ENCODE data around the gene SLC22A25.

The SLC22A25 gene

GRCh38 chr11:63243533-63243932, at the start of gene SLC22A25:
Gene SLC22A25, minus strand, starts transcription at chr11:63243599. Its CDS starts 13,947 bp downstream, at chr11:63229652.
- Histone ChIP-seq H3K27me3 (ENCODE audit: insufficient read depth, poor library complexity, severe bottlenecking) (no peaks in the 10 kb centered on the region), H3K27ac (ENCODE audit: poor library complexity, severe bottlenecking) (no peak within 1 kb of the TSS), H3K9me3 (ENCODE audit: severe bottlenecking) (no peaks in the 10 kb centered on the region), H3K4me3 (ENCODE audit: severe bottlenecking) (no peak within 1 kb of the TSS), H3K36me3 (ENCODE audit: low read depth) (no peaks in the 10 kb centered on the region), H3K4me1 (ENCODE audit: insufficient read depth, poor library complexity, severe bottlenecking) (no peaks in the 10 kb centered on the region)
- no peak for TF ChIP-seq CTCF (IDR thresholded peaks at IDR 0.05; ENCODE audit: poor library complexity, severe bottlenecking)
- ATAC-seq (ENCODE audit: low read depth) (no peak), DNase-seq (ENCODE audit: low spot score) (no peak)

- H3K9me3 ChIP-seq (ENCODE audit: severe bottlenecking): no peaks in the 10 kb centered on the region
- H3K4me1 ChIP-seq (ENCODE audit: insufficient read depth, poor library complexity, severe bottlenecking): no peaks in the 10 kb centered on the region
- no peak for TF ChIP-seq CTCF (IDR thresholded peaks at IDR 0.05; ENCODE audit: poor library complexity, severe bottlenecking)
- H3K27me3 ChIP-seq (ENCODE audit: insufficient read depth, poor library complexity, severe bottlenecking): peaks cover 5% of the 10 kb centered on the region
- H3K4me3 ChIP-seq (ENCODE audit: severe bottlenecking): no peak overlapping the region
- DNase-seq (ENCODE audit: low spot score) (no peak), ATAC-seq (ENCODE audit: low read depth) (no peak)
- no peaks in the 10 kb centered on the region for H3K36me3 ChIP-seq (ENCODE audit: low read depth)
- H3K27ac ChIP-seq (ENCODE audit: poor library complexity, severe bottlenecking): no peak overlapping the region
Measured at GRCh38 chr11:63290285-63290684, 46.9 kb upstream of the SLC22A25 start.

GRCh38 chr11:63289658-63290057, 46.3 kb upstream of the SLC22A25 start:
- no peak for ATAC-seq (ENCODE audit: low read depth)
- no peak for DNase-seq (ENCODE audit: low spot score)
- no peak overlapping the region for H3K27ac ChIP-seq (ENCODE audit: poor library complexity, severe bottlenecking)

DNA sequence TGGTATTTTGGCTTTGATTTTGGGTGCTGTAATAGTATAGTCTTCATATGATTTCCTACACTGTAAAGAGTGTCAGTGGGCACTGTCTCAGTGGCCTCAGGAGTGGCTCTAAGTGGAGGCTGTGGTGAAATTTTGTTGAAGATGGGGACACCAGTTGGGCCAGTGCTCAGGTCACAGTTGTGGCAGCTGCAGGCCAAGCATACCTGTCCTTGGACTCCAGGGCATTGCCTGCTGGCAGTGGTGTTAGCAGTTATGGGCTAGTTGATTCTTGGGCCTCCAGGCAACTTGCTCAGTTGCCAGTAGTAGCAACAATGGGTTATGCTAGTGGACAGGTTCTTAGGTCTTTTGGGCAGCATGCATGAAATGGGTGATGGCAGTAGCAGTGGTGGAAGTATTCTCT, 39.2 kb upstream of the SLC22A25 start:
- no peak overlapping the region for H3K27ac ChIP-seq (ENCODE audit: poor library complexity, severe bottlenecking)
- no peaks in the 10 kb centered on the region for H3K36me3 ChIP-seq (ENCODE audit: low read depth)
- no peak for DNase-seq (ENCODE audit: low spot score)
- peaks cover 16% of the 10 kb centered on the region for H3K27me3 ChIP-seq (ENCODE audit: insufficient read depth, poor library complexity, severe bottlenecking)
- H3K4me1 ChIP-seq (ENCODE audit: insufficient read depth, poor library complexity, severe bottlenecking): no peaks in the 10 kb centered on the region
- no peak for TF ChIP-seq CTCF (IDR thresholded peaks at IDR 0.05; ENCODE audit: poor library complexity, severe bottlenecking)
- ATAC-seq (ENCODE audit: low read depth): no peak
- no peak overlapping the region for H3K4me3 ChIP-seq (ENCODE audit: severe bottlenecking)
- no peaks in the 10 kb centered on the region for H3K9me3 ChIP-seq (ENCODE audit: severe bottlenecking)

More at GRCh38 chr11:63289658-63290057, 46.3 kb upstream of the SLC22A25 start:
- H3K36me3 ChIP-seq (ENCODE audit: low read depth): no peaks in the 10 kb centered on the region
- no peak for TF ChIP-seq CTCF (IDR thresholded peaks at IDR 0.05; ENCODE audit: poor library complexity, severe bottlenecking)
- no peaks in the 10 kb centered on the region for H3K9me3 ChIP-seq (ENCODE audit: severe bottlenecking)
- no peaks in the 10 kb centered on the region for H3K4me1 ChIP-seq (ENCODE audit: insufficient read depth, poor library complexity, severe bottlenecking)
- peaks cover 5% of the 10 kb centered on the region for H3K27me3 ChIP-seq (ENCODE audit: insufficient read depth, poor library complexity, severe bottlenecking)
- H3K4me3 ChIP-seq (ENCODE audit: severe bottlenecking): no peak overlapping the region

- peaks cover 22% of the 10 kb centered on the region for H3K27me3 ChIP-seq (ENCODE audit: insufficient read depth, poor library complexity, severe bottlenecking)
- no peaks in the 10 kb centered on the region for H3K4me1 ChIP-seq (ENCODE audit: insufficient read depth, poor library complexity, severe bottlenecking)
- H3K9me3 ChIP-seq (ENCODE audit: severe bottlenecking): no peaks in the 10 kb centered on the region
- no peak overlapping the region for H3K4me3 ChIP-seq (ENCODE audit: severe bottlenecking)
- no peak for ATAC-seq (ENCODE audit: low read depth)
- no peak for DNase-seq (ENCODE audit: low spot score)
- no peak for TF ChIP-seq CTCF (IDR thresholded peaks at IDR 0.05; ENCODE audit: poor library complexity, severe bottlenecking)
- no peaks in the 10 kb centered on the region for H3K36me3 ChIP-seq (ENCODE audit: low read depth)
- H3K27ac ChIP-seq (ENCODE audit: poor library complexity, severe bottlenecking): no peak overlapping the region
Measured at GRCh38 chr11:63280920-63281319, 37.5 kb upstream of the SLC22A25 start.
